OCI-LY7 (cell line): ENCODE results near the gene LYRM1.

Experiments used
- CTCF ChIP-seq: fragments of 200-600 bp; sonication (generic); conservative IDR thresholded peaks from 2 replicates; pipeline ENCODE4 v1.5.1; 2014; ENCODE audit warnings: mild to moderate bottlenecking, antibody characterized with exemption, low read length, moderate library complexity, mixed read lengths
- EZH2phosphoT487 ChIP-seq: fragments of 200-600 bp; sonication (generic); IDR thresholded peaks from 2 replicates; pipeline ENCODE4 v1.6.1; 2018; ENCODE audit warnings: low read depth, borderline replicate concordance, mild to moderate bottlenecking, mixed run types, antibody characterized with exemption, low read length, moderate library complexity, mixed read lengths

- TF ChIP-seq CTCF = no peak
- no peak for TF ChIP-seq EZH2phosphoT487
Observed at GRCh38 chr16:20881503-20881878, 19.1 kb upstream of the LYRM1 start.
